Measurements from ENCODE around the gene ZNF18. TPM values are rescaled to one million over a fixed set of nuclear protein-coding genes. Genes with fewer than 3 reads are reported as not detected.

The ZNF18 gene
- total RNA-seq, 1 donor from 2014 or later: 11.0 TPM

DNA sequence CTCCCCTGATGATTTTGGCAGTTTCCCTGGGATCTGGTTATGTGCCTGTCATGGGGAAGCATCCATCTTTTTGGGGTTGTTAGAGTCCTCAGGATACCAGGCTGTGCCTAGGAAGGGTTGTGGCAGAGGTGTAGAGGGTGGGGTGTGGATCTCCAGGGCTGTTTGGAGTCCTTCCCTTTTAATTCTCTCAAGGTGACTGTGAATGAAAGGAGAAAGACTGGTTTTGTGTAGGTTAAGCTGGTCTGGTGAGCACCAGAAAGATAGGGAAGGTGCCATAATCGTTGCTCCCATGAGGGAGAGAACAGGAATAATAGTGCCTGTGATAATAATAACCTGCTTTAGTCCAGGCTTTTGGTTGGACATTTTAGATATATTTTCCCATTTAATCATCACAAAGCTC lies 30.4 kb upstream of the ZNF18 start:
- Mint-ChIP-seq H3K36me3 (ENCODE audit: unreplicated experiment) (peaks cover 2% of the 10 kb centered on the region), H3K9me3 (ENCODE audit: unreplicated experiment) (no peaks in the 10 kb centered on the region), H3K4me3 (ENCODE audit: unreplicated experiment) (no peak overlapping the region), H3K27ac (ENCODE audit: unreplicated experiment) (no peak overlapping the region), H3K27me3 (ENCODE audit: unreplicated experiment) (no peaks in the 10 kb centered on the region), H3K4me1 (ENCODE audit: unreplicated experiment) (peaks cover 20% of the 10 kb centered on the region)
- TF ChIP-seq, protein P1, sequence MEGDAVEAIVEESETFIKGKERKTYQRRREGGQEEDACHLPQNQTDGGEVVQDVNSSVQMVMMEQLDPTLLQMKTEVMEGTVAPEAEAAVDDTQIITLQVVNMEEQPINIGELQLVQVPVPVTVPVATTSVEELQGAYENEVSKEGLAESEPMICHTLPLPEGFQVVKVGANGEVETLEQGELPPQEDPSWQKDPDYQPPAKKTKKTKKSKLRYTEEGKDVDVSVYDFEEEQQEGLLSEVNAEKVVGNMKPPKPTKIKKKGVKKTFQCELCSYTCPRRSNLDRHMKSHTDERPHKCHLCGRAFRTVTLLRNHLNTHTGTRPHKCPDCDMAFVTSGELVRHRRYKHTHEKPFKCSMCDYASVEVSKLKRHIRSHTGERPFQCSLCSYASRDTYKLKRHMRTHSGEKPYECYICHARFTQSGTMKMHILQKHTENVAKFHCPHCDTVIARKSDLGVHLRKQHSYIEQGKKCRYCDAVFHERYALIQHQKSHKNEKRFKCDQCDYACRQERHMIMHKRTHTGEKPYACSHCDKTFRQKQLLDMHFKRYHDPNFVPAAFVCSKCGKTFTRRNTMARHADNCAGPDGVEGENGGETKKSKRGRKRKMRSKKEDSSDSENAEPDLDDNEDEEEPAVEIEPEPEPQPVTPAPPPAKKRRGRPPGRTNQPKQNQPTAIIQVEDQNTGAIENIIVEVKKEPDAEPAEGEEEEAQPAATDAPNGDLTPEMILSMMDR (IDR thresholded peaks at IDR 0.05): no peak
- no peak for DNase-seq (ENCODE audit: extremely low spot score, unreplicated experiment)

DNA sequence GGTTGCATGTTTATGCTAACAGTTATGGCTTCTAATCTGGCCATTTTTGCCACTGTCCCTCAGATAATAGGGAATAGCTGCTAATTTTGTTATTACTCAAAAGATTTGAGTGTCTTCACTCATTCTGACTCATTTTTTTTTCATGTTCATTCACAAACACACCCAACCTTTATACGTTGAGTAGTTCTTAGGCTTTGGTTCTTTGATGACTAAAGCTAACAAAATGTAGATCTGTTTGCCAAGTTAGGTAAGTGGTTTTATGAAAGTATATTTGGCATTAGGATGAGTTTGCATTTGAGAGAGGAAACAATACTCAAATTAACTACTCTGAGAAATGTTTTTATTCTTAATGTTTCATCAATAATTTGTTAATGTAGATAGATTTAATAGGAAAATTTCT lies 27.1 kb upstream of the ZNF18 start:
- H3K4me1 Mint-ChIP-seq (ENCODE audit: unreplicated experiment): peaks cover 30% of the 10 kb centered on the region
- no peak overlapping the region for H3K27ac Mint-ChIP-seq (ENCODE audit: unreplicated experiment)

DNA sequence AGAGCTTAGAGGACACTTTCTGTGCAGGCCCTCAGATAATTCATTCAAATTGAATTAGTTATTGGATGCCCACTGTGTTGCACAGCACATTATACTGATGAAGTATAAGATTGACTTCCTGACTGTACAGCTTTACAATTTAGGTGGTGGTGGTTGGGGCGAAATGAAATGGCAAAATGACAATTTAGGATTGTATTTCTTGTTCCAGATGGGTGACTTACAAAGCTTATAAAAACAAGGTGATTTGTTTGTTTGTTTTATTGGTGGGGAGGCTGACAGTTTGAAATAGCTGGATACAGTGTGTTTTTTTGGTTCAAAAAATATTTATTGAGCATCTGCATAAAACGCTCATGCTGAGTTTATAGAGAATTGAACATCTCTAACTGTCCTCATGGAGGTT lies 25.0 kb upstream of the ZNF18 start:
- H3K27ac Mint-ChIP-seq (ENCODE audit: unreplicated experiment): no peak overlapping the region
- DNase-seq (ENCODE audit: extremely low spot score, unreplicated experiment): no peak
- peaks cover 2% of the 10 kb centered on the region for H3K36me3 Mint-ChIP-seq (ENCODE audit: unreplicated experiment)
- H3K4me3 Mint-ChIP-seq (ENCODE audit: unreplicated experiment): peak overlapping the region; percentile 81
- peaks cover 2% of the 10 kb centered on the region for H3K27me3 Mint-ChIP-seq (ENCODE audit: unreplicated experiment)
- TF ChIP-seq, protein P1 (IDR thresholded peaks at IDR 0.05): no peak
- no peaks in the 10 kb centered on the region for H3K9me3 Mint-ChIP-seq (ENCODE audit: unreplicated experiment)
- peaks cover 29% of the 10 kb centered on the region for H3K4me1 Mint-ChIP-seq (ENCODE audit: unreplicated experiment)

More for the DNA sequence above, 27.1 kb upstream of the ZNF18 start:
- Mint-ChIP-seq H3K36me3 (ENCODE audit: unreplicated experiment) (peaks cover 2% of the 10 kb centered on the region), H3K4me3 (ENCODE audit: unreplicated experiment) (no peak overlapping the region), H3K9me3 (ENCODE audit: unreplicated experiment) (no peaks in the 10 kb centered on the region), H3K27me3 (ENCODE audit: unreplicated experiment) (peaks cover 2% of the 10 kb centered on the region)
- DNase-seq (ENCODE audit: extremely low spot score, unreplicated experiment): no peak
- TF ChIP-seq, protein P1 (IDR thresholded peaks at IDR 0.05): no peak

DNA sequence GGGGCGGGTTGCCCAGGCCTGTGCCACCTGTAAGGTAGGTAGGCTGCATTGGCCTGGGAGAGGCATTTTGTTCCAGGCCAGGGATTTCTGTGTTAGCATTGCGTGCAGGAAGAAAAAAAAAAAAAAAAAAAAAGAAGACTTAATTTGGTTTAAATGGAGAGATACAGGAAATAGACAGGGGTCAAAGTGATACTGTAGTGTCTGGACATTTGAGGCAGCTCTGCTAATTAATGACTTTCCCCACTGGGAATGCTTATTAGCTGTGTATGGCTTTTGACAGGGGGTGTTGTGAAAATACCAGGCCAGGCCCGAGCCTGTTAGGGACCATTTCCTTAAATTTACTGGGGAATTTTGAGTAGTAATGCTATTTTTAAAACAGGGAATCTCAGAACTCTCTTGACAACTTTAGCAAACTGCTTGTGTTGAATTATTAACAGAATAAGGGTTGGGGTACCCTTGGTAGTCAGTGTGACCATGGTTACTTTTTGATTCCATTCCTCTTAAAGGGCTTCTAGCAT lies 24.4 kb upstream of the ZNF18 start:
- Mint-ChIP-seq H3K4me3 (ENCODE audit: unreplicated experiment) (peak overlapping the region; percentile 81), H3K36me3 (ENCODE audit: unreplicated experiment) (no peaks in the 10 kb centered on the region), H3K27me3 (ENCODE audit: unreplicated experiment) (peaks cover 2% of the 10 kb centered on the region), H3K9me3 (ENCODE audit: unreplicated experiment) (no peaks in the 10 kb centered on the region), H3K27ac (ENCODE audit: unreplicated experiment) (peak overlapping the region; percentile 75), H3K4me1 (ENCODE audit: unreplicated experiment) (peaks cover 29% of the 10 kb centered on the region)
- TF ChIP-seq, protein P1 (IDR thresholded peaks at IDR 0.05): no peak
- DNase-seq (ENCODE audit: extremely low spot score, unreplicated experiment): no peak

DNA sequence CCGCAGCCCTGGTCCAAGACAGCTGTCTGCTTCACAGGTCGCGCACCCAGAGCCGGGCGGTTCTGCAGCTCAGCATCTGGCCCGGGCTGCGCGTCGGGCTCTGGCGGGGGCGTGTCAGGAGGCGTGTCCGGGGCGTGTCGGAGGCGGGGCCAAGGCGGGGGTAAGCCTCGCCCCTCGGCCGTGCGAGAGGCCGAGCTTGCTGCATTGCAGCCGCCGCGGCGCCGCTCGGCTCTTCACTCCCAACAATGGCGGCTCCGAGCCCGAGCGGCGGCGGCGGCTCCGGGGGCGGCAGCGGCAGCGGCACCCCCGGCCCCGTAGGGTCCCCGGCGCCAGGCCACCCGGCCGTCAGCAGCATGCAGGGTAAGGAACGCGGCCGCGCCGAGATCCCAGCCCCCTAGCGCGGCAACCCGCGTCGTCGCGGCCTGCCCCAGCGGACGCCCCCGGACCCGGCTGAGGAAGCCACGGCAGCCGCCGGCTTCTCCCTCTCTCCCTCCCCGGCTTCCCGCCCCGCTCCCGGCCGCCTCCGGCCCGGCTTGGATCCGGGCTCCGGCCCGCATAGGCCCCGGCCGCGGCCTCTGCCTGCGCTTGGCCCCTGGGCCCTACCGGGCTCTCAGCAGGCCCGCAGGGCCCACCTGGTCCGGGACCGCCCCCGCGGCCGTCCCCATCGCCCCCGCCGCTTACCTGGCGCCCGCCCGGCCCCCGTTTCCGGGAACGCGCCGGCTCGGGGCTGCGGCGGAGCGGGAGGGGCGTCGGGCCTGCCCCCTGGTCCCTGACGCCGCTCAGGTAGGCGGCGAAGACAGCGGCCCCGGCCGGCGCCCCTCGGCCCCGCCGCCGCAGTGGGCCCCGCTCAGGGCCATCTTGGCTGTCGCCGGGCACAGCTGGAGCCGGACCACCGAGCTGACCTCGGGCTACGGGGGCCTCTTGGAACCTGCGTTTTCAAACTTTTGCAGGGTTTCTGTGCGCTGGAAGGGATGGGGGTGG lies 23.7 kb upstream of the ZNF18 start, which contains the start of gene MAP2K4:
Gene MAP2K4 (plus strand): TSS at position 236 of the 981 bp plus-strand sequence. CDS start 10 bp downstream, at position 246.
- Mint-ChIP-seq H3K4me3 (ENCODE audit: unreplicated experiment) (peak within 1 kb of the TSS; percentile 81), H3K4me1 (ENCODE audit: unreplicated experiment) (peaks cover 29% of the 10 kb centered on the region), H3K27ac (ENCODE audit: unreplicated experiment) (peak within 1 kb of the TSS; percentile 75)

More for the DNA sequence above, 23.7 kb upstream of the ZNF18 start, which contains the start of gene MAP2K4:
- Mint-ChIP-seq H3K36me3 (ENCODE audit: unreplicated experiment) (no peaks in the 10 kb centered on the region), H3K27me3 (ENCODE audit: unreplicated experiment) (peaks cover 2% of the 10 kb centered on the region), H3K9me3 (ENCODE audit: unreplicated experiment) (no peaks in the 10 kb centered on the region)
- TF ChIP-seq, protein P1 (IDR thresholded peaks at IDR 0.05): no peak
- DNase-seq (ENCODE audit: extremely low spot score, unreplicated experiment): peak; percentile 98

Measured in osteocyte (in vitro differentiated cells).